Fibroblast of lung (primary cell): ENCODE results near the gene RPS6KB1. TPM values are rescaled to one million over a fixed set of nuclear protein-coding genes. Genes with fewer than 3 reads are reported as not detected.
"Not testable (repeated sequence)": the region's sequence is repeated elsewhere in the genome, so short reads cannot be mapped to it uniquely, and the experiment has no call there.

Source experiments
- DNase-seq, 2 donors: peaks; one replicate each; pipeline versions ENCODE4 v3.0.0 to v3.0.0-alpha.2; 2010; ENCODE audit warnings: low read depth in 2 of 2
- H2AFZ ChIP-seq: 2 replicates; pipeline ENCODE4 v1.5.1; 2012; ENCODE audit warnings: low read length, control low read depth, inconsistent platforms
- H3K27ac ChIP-seq: 2 replicates; pipeline ENCODE4 v1.5.1; 2011; ENCODE audit warnings: low read length, control low read depth; ENCODE audit not compliant: insufficient read depth
- H3K27me3 ChIP-seq: 2 replicates; pipeline ENCODE4 v1.5.1; 2011; ENCODE audit warnings: mild to moderate bottlenecking, low read length; ENCODE audit not compliant: control insufficient read depth, insufficient read depth
- H3K36me3 ChIP-seq: 2 replicates; pipeline ENCODE4 v1.5.1; 2011; ENCODE audit warnings: low read length; ENCODE audit not compliant: control insufficient read depth, insufficient read depth
- H3K4me1 ChIP-seq: 2 replicates; pipeline ENCODE4 v1.5.1; 2011; ENCODE audit warnings: low read length; ENCODE audit not compliant: control insufficient read depth, insufficient read depth; ENCODE audit errors: extremely low read depth
- H3K4me2 ChIP-seq: 2 replicates; pipeline ENCODE4 v1.5.1; 2011; ENCODE audit warnings: low read length, control low read depth; ENCODE audit not compliant: insufficient read depth; ENCODE audit errors: extremely low read depth
- H3K4me3 ChIP-seq, 4 experiments: fragments of 200-600 bp in 1 of 4; sonication (generic) in 1 of 4; replicated peaks in 1 of 4; 2 replicates each; pipeline ENCODE4 v1.5.1; 2011 to 2016; ENCODE audit warnings: low read length in 4 of 4, low read depth in 3 of 4, mild to moderate bottlenecking in 3 of 4, control low read depth in 2 of 4, inconsistent platforms in 1 of 4, mixed read lengths in 1 of 4; ENCODE audit not compliant: insufficient read depth in 1 of 4; ENCODE audit errors: control extremely low read depth in 1 of 4
- H3K79me2 ChIP-seq: 2 replicates; pipeline ENCODE4 v1.5.1; 2012; ENCODE audit warnings: mild to moderate bottlenecking, low read length, inconsistent platforms; ENCODE audit not compliant: control insufficient read depth, insufficient read depth
- H3K9ac ChIP-seq: 2 replicates; pipeline ENCODE4 v1.5.1; 2011; ENCODE audit warnings: mild to moderate bottlenecking, low read length, control low read depth; ENCODE audit not compliant: insufficient read depth
- H3K9me3 ChIP-seq: 2 replicates; pipeline ENCODE4 v1.5.1; 2012; ENCODE audit warnings: low read depth, low read length; ENCODE audit not compliant: control insufficient read depth, insufficient read depth
- H4K20me1 ChIP-seq: 2 replicates; pipeline ENCODE4 v1.5.1; 2011; ENCODE audit warnings: low read length; ENCODE audit not compliant: control insufficient read depth, insufficient read depth; ENCODE audit errors: extremely low read depth
- EZH2 ChIP-seq: IDR thresholded peaks from 2 replicates; pipeline ENCODE4 v1.5.1; 2012; ENCODE audit warnings: low read length, control low read depth, mild to moderate bottlenecking; ENCODE audit errors: missing control alignments
- polyA plus RNA-seq, 2 donors: library from polyadenylated mRNA; depleted of rRNA in 1 of 2; stranded (reverse) in 1 of 2; unstranded in 1 of 2; fragments of >200 nt; gene quantifications; 2 replicates each; pipeline ENCODE4 v1.2.1, GENCODE V29; 2011 to 2012; ENCODE audit warnings: missing spikeins in 1 of 2
- total RNA-seq: library from RNA; depleted of rRNA; stranded (reverse); fragments of >200 nt; gene quantifications from 2 replicates; pipeline ENCODE4 v1.2.1, GENCODE V29; 2014
- TF ChIP-seq, protein P1 (sequence below), 2 donors: IDR thresholded peaks in 1 of 2; conservative IDR thresholded peaks in 1 of 2; 1 replicate in 1 of 2; 2 replicates in 1 of 2; pipeline ENCODE4 v1.5.1; 2011 to 2012; ENCODE audit warnings: low read length in 2 of 2, control low read depth in 1 of 2, inconsistent platforms in 1 of 2, low read depth in 1 of 2, mild to moderate bottlenecking in 1 of 2

RPS6KB1 gene
- total and polyA plus RNA-seq, 2 donors (not counting 1 experiment from before 2014, with no cell fraction given): 16.0 to 21.3 TPM

GRCh38 chr17:59907467-59907866 lies 14.5 kb downstream of the RPS6KB1 start:
- Histone ChIP-seq H3K9me3 (no peaks in the 10 kb centered on the region), H3K27me3 (no peaks in the 10 kb centered on the region), H4K20me1 (no peaks in the 10 kb centered on the region), H3K36me3 (no peaks in the 10 kb centered on the region), H3K27ac (no peak overlapping the region), H3K79me2 (peaks cover 16% of the 10 kb centered on the region), H3K4me3 (no peak overlapping the region), H2AFZ (no peak overlapping the region), H3K4me2 (no peak overlapping the region), H3K9ac (no peak overlapping the region), H3K4me1 (no peaks in the 10 kb centered on the region)
- DNase-seq: no peak
- no peak for TF ChIP-seq EZH2
- TF ChIP-seq, protein P1, sequence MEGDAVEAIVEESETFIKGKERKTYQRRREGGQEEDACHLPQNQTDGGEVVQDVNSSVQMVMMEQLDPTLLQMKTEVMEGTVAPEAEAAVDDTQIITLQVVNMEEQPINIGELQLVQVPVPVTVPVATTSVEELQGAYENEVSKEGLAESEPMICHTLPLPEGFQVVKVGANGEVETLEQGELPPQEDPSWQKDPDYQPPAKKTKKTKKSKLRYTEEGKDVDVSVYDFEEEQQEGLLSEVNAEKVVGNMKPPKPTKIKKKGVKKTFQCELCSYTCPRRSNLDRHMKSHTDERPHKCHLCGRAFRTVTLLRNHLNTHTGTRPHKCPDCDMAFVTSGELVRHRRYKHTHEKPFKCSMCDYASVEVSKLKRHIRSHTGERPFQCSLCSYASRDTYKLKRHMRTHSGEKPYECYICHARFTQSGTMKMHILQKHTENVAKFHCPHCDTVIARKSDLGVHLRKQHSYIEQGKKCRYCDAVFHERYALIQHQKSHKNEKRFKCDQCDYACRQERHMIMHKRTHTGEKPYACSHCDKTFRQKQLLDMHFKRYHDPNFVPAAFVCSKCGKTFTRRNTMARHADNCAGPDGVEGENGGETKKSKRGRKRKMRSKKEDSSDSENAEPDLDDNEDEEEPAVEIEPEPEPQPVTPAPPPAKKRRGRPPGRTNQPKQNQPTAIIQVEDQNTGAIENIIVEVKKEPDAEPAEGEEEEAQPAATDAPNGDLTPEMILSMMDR (conservative IDR thresholded peaks at IDR 0.05 in 1 of 2, IDR thresholded peaks at IDR 0.05 in 1 of 2; ENCODE audit: low read depth in 1 of 2, low read length in 2 of 2): no peak

DNA sequence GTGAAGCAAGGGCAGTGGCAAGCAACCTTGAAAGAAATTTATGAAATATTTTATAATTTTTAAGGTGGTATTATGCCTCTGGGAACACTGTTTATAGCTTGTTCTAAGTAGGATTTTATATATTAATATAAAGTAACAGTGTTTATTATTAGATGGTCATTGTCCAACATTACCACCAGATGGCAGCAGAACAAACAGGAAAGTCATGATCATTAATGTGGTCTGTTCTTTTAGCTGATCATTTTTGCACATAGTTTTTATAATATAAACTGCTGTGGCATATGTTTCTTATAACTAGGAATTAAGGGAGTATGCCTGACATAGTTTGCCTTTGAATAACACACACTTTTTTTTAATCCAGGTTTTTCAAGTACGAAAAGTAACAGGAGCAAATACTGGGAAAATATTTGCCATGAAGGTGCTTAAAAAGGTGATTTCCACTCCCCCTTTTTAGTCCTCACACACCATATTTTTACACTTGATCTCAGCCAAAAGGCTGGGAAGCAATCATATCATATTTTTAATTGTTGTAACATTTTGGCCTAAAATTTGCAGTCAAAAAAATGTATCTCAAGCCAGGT lies 21.4 kb downstream of the RPS6KB1 start:
- H3K27me3 ChIP-seq: no peaks in the 10 kb centered on the region
- H3K27ac ChIP-seq: no peak overlapping the region
- H3K4me2 ChIP-seq: no peak overlapping the region
- H3K79me2 ChIP-seq: no peaks in the 10 kb centered on the region
- no peaks in the 10 kb centered on the region for H4K20me1 ChIP-seq
- DNase-seq: peak; percentile 33 to 69
- TF ChIP-seq, protein P1 (conservative IDR thresholded peaks at IDR 0.05 in 1 of 2, IDR thresholded peaks at IDR 0.05 in 1 of 2; ENCODE audit: low read depth in 1 of 2, low read length in 2 of 2): peak; percentile 34 to 55
- no peak for TF ChIP-seq EZH2
- no peak overlapping the region for H3K4me3 ChIP-seq
- H3K36me3 ChIP-seq: peaks cover 4% of the 10 kb centered on the region
- no peak overlapping the region for H3K9ac ChIP-seq
- no peak overlapping the region for H2AFZ ChIP-seq
- H3K9me3 ChIP-seq: no peaks in the 10 kb centered on the region
- H3K4me1 ChIP-seq: no peaks in the 10 kb centered on the region

DNA sequence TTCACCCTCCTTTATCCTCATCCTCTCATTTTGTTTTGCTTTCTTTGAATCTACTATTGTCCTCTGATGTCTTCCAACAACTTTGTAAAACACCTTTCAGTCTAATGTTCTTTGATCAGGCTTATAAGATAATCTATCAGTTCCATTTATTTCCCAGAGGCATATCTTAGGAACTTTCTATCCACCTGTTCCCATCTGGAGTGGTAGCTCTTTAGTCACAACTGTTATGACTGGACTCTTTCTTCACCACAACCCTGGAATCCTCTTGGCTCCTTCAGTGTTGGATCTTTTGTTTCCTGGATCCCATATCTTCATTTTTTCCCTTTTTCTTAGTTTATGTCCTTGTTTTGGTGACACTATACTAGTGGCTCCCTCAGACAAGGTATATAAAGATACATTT lies 23.5 kb downstream of the RPS6KB1 start:
- no peaks in the 10 kb centered on the region for H3K4me1 ChIP-seq
- H3K9me3 ChIP-seq: no peaks in the 10 kb centered on the region
- no peak overlapping the region for H3K27ac ChIP-seq
- no peaks in the 10 kb centered on the region for H3K79me2 ChIP-seq
- H3K27me3 ChIP-seq: no peaks in the 10 kb centered on the region
- H3K36me3 ChIP-seq: peaks cover 4% of the 10 kb centered on the region
- TF ChIP-seq, protein P1 (conservative IDR thresholded peaks at IDR 0.05 in 1 of 2, IDR thresholded peaks at IDR 0.05 in 1 of 2; ENCODE audit: low read depth in 1 of 2, low read length in 2 of 2): no peak
- TF ChIP-seq EZH2: no peak
- no peaks in the 10 kb centered on the region for H4K20me1 ChIP-seq
- no peak overlapping the region for H2AFZ ChIP-seq
- no peak for DNase-seq
- no peak overlapping the region for H3K4me2 ChIP-seq
- H3K9ac ChIP-seq: no peak overlapping the region
- H3K4me3 ChIP-seq: no peak overlapping the region

- not testable (repeated sequence) for H3K9me3 ChIP-seq, H3K4me2 ChIP-seq, H4K20me1 ChIP-seq, H3K9ac ChIP-seq, H3K79me2 ChIP-seq, H3K4me1 ChIP-seq, H3K27me3 ChIP-seq, H2AFZ ChIP-seq, H3K36me3 ChIP-seq, DNase-seq, H3K27ac ChIP-seq, H3K4me3 ChIP-seq
Observed at GRCh38 chr17:59920637-59921036, 27.7 kb downstream of the RPS6KB1 start.

GRCh38 chr17:59930121-59930520 lies 37.2 kb downstream of the RPS6KB1 start:
- not testable (repeated sequence) for H3K36me3 ChIP-seq, H3K9me3 ChIP-seq, H3K27ac ChIP-seq, H3K4me1 ChIP-seq, H3K9ac ChIP-seq, H3K79me2 ChIP-seq, H3K4me3 ChIP-seq, H4K20me1 ChIP-seq, DNase-seq, H3K27me3 ChIP-seq, H3K4me2 ChIP-seq, H2AFZ ChIP-seq
